HTR-8/SVneo (cell line): ENCODE results near the gene TMEM165.

ENCODE experiments used
- DNase-seq: peaks from one replicate; pipeline ENCODE4 v3.0.0; 2011; ENCODE audit warnings: low spot score, mixed read lengths; ENCODE audit not compliant: insufficient read length
- FAIRE-seq: peaks from 2 replicates; lab custom pipeline; 2011; peaks lifted over from hg19 to GRCh38; lab: Jason Lieb, UNC

The TMEM165 gene

GRCh38 chr4:55398966-55399365 lies 3.2 kb downstream of the TMEM165 start:
- FAIRE-seq (no peak), DNase-seq (no peak)

- FAIRE-seq: no peak
- DNase-seq: no peak
Measured at GRCh38 chr4:55399581-55399980, 3.8 kb downstream of the TMEM165 start.

GRCh38 chr4:55405073-55405472 lies 9.3 kb downstream of the TMEM165 start:
- DNase-seq (no peak), FAIRE-seq (no peak)

- no peak for FAIRE-seq
- no peak for DNase-seq
Measured at GRCh38 chr4:55406545-55406944, 10.8 kb downstream of the TMEM165 start.

- DNase-seq: no peak
- FAIRE-seq: no peak
Measured at GRCh38 chr4:55407119-55407518, 11.4 kb downstream of the TMEM165 start.

- FAIRE-seq (no peak), DNase-seq (no peak)
Measured at GRCh38 chr4:55407764-55408163, 12.0 kb downstream of the TMEM165 start.

GRCh38 chr4:55409468-55410171 lies 13.9 kb downstream of the TMEM165 start:
- no peak for FAIRE-seq

GRCh38 chr4:55410431-55410830 lies 14.7 kb downstream of the TMEM165 start:
- no peak for FAIRE-seq
- DNase-seq: no peak

More at GRCh38 chr4:55409468-55410171, 13.9 kb downstream of the TMEM165 start:
- DNase-seq: no peak

- no peak for DNase-seq
- no peak for FAIRE-seq
Measured at GRCh38 chr4:55411621-55412020, 15.9 kb downstream of the TMEM165 start.

GRCh38 chr4:55416176-55416575 lies 20.4 kb downstream of the TMEM165 start:
- no peak for DNase-seq
- no peak for FAIRE-seq

GRCh38 chr4:55424791-55425190 lies 29.0 kb downstream of the TMEM165 start:
- no peak for FAIRE-seq
- no peak for DNase-seq

- DNase-seq (no peak), FAIRE-seq (no peak)
Measured at GRCh38 chr4:55431710-55432336, 36.1 kb downstream of the TMEM165 start.

GRCh38 chr4:55435141-55435841 lies 39.5 kb downstream of the TMEM165 start:
- DNase-seq (no peak), FAIRE-seq (no peak)

- DNase-seq (no peak), FAIRE-seq (no peak)
Measured at GRCh38 chr4:55437356-55437796, 41.6 kb downstream of the TMEM165 start.

- FAIRE-seq: no peak
- no peak for DNase-seq
Measured at GRCh38 chr4:55437823-55438222, 42.1 kb downstream of the TMEM165 start.

GRCh38 chr4:55438314-55438713 lies 42.6 kb downstream of the TMEM165 start:
- no peak for FAIRE-seq
- DNase-seq: no peak

- DNase-seq (no peak), FAIRE-seq (no peak)
Measured at GRCh38 chr4:55439023-55439422, 43.3 kb downstream of the TMEM165 start.

GRCh38 chr4:55440786-55441185 lies 45.0 kb downstream of the TMEM165 start:
- DNase-seq (no peak), FAIRE-seq (no peak)

- DNase-seq: no peak
- FAIRE-seq: no peak
Measured at GRCh38 chr4:55442541-55442940, 46.8 kb downstream of the TMEM165 start.

- DNase-seq (no peak), FAIRE-seq (no peak)
Measured at GRCh38 chr4:55444827-55445226, 49.1 kb downstream of the TMEM165 start.

GRCh38 chr4:55445921-55446577 lies 50.3 kb downstream of the TMEM165 start:
- FAIRE-seq: no peak
- peak; percentile 6 for DNase-seq
